Measurements from ENCODE around the gene FSIP1. TPM values are rescaled to one million over a fixed set of nuclear protein-coding genes. Genes with fewer than 3 reads are reported as not detected.

Gene FSIP1
- total RNA-seq, 1 donor from 2014 or later = not detected

DNA sequence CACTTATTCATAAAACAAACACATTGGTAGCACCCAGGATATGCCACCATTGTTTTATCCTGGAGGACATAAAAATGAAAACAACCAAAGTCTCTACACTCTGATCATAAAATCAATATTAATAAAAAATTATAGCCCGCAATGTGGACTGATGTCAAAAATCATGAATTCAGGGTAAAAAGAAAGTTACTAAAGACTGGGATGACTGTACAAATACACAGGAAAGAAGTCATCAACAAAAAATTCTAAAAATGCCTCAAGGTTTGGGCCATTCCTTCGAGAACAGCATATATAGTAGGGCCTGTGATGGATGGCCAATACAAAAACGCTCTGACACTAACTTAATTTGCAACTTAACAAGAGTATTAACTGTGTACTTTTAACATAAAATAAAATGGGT is 125.0 kb downstream of the FSIP1 start:
- no peaks in the 10 kb centered on the region for H3K36me3 ChIP-seq
- intact Hi-C loops (cut with DNase I) = no loop called here

DNA sequence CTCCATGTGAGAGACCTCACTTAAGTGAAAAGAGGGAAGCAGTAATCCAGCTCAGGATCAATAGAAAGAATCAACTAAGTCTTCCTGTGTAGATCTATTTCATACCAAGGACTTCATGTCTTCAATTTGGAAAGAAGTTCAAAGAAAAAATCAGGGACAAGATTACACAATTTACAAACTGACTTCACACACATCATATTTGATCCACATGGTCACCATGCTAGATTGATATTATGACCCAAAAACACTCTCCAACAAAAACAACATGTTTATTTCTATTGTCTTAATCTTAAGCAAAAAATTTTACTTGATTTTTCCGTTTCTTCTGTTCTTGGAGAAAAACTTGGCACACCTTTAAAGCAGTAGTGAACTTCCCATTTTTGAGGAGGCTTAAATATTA is 125.5 kb downstream of the FSIP1 start:
- Histone ChIP-seq H3K27me3 (no peaks in the 10 kb centered on the region), H3K36me3 (no peaks in the 10 kb centered on the region), H3K4me1 (no peaks in the 10 kb centered on the region), H3K27ac (no peak overlapping the region), H3K4me3 (no peak overlapping the region), H3K9me3 (no peaks in the 10 kb centered on the region)
- DNase-seq (ENCODE audit: low spot score in 2 of 2) = no peak
- no peak for TF ChIP-seq CTCF (IDR thresholded peaks at IDR 0.05)
- intact Hi-C loops (cut with DNase I) = no loop called here

More for the DNA sequence above, 125.0 kb downstream of the FSIP1 start:
- H3K27ac ChIP-seq = no peak overlapping the region
- DNase-seq (ENCODE audit: low spot score in 2 of 2) = no peak
- no peak overlapping the region for H3K4me3 ChIP-seq
- no peaks in the 10 kb centered on the region for H3K4me1 ChIP-seq
- TF ChIP-seq CTCF (IDR thresholded peaks at IDR 0.05) = no peak
- no peaks in the 10 kb centered on the region for H3K27me3 ChIP-seq
- no peaks in the 10 kb centered on the region for H3K9me3 ChIP-seq

- DNase-seq (ENCODE audit: low spot score in 2 of 2) = no peak
- H3K27ac ChIP-seq = no peak overlapping the region
- H3K4me3 ChIP-seq = no peak overlapping the region
- intact Hi-C loops (cut with DNase I) = no loop called here
- TF ChIP-seq CTCF (IDR thresholded peaks at IDR 0.05) = no peak
- H3K9me3 ChIP-seq = no peaks in the 10 kb centered on the region
- no peaks in the 10 kb centered on the region for H3K36me3 ChIP-seq
- H3K27me3 ChIP-seq = no peaks in the 10 kb centered on the region
- no peaks in the 10 kb centered on the region for H3K4me1 ChIP-seq
These were observed 128.3 kb downstream of the FSIP1 start for GRCh38 chr15:39654304-39654703.

DNA sequence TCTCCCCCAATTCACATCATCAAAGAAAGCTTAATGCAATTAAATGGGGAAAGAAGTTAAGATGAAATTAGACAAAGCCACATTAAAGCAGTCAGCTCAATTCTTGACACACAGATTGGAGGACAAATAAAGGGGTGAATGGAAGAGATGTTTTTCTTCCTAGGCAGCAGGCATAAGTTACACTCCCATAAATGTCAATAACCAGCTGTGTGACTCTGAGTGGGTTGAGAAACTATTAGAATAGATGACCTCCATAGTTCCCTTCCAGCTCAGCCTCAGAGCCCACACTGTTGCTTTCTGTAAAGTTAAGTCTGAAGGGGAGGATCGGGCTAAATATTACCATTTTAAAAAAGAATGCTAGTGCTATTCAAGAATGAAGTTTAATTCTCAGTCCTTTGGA is 130.8 kb downstream of the FSIP1 start:
- intact Hi-C loops (cut with DNase I) = no loop called here
- no peaks in the 10 kb centered on the region for H3K27me3 ChIP-seq
- H3K27ac ChIP-seq = no peak overlapping the region
- no peaks in the 10 kb centered on the region for H3K36me3 ChIP-seq
- TF ChIP-seq CTCF (IDR thresholded peaks at IDR 0.05) = no peak
- no peaks in the 10 kb centered on the region for H3K9me3 ChIP-seq
- DNase-seq (ENCODE audit: low spot score in 2 of 2) = no peak
- no peaks in the 10 kb centered on the region for H3K4me1 ChIP-seq
- no peak overlapping the region for H3K4me3 ChIP-seq

GRCh38 chr15:39651295-39651694 is 131.3 kb downstream of the FSIP1 start:
- intact Hi-C loops (cut with DNase I) = no loop called here
- TF ChIP-seq CTCF (IDR thresholded peaks at IDR 0.05) = no peak
- DNase-seq (ENCODE audit: low spot score in 2 of 2) = no peak
- no peaks in the 10 kb centered on the region for H3K9me3 ChIP-seq
- no peak overlapping the region for H3K27ac ChIP-seq
- no peaks in the 10 kb centered on the region for H3K36me3 ChIP-seq
- H3K4me1 ChIP-seq = no peaks in the 10 kb centered on the region
- no peaks in the 10 kb centered on the region for H3K27me3 ChIP-seq
- no peak overlapping the region for H3K4me3 ChIP-seq

DNA sequence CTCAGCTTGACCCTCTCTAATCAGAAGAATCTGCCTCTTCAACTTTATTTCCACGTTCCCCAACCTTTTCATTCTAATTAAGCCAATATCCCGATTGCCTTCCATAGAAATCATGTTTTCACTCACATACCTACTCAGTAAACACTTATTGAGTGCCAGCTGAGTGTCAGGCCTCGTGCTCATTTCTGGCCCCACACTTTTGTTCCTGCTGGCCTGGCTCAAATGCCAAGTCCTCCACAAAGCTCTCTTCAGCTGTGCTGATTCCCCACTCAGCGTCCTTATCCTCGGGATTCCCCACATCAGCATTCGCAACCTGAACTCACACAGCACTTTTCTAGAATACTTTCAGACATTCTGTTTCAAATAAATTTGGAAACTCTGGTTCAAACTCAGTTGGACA is 132.9 kb downstream of the FSIP1 start:
- intact Hi-C loops (cut with DNase I) = no loop called here
- no peak for DNase-seq (ENCODE audit: low spot score in 2 of 2)
- no peak for TF ChIP-seq CTCF (IDR thresholded peaks at IDR 0.05)
- Histone ChIP-seq H3K4me3 (no peak overlapping the region), H3K9me3 (no peaks in the 10 kb centered on the region), H3K4me1 (no peaks in the 10 kb centered on the region), H3K27ac (no peak overlapping the region), H3K36me3 (no peaks in the 10 kb centered on the region), H3K27me3 (no peaks in the 10 kb centered on the region)
